HG03196 (cell line): ENCODE measurements around the gene BCAS4.
"Not testable (repeated sequence)": the region's sequence is repeated elsewhere in the genome, so short reads cannot be mapped to it uniquely, and the experiment has no call there.

ENCODE experiments used
- ATAC-seq: cut with Tn5 transposase; IDR thresholded peaks from one replicate; pipeline ENCODE4 v1.9.1; 2021; ENCODE audit not compliant: unreplicated experiment

Gene BCAS4

DNA sequence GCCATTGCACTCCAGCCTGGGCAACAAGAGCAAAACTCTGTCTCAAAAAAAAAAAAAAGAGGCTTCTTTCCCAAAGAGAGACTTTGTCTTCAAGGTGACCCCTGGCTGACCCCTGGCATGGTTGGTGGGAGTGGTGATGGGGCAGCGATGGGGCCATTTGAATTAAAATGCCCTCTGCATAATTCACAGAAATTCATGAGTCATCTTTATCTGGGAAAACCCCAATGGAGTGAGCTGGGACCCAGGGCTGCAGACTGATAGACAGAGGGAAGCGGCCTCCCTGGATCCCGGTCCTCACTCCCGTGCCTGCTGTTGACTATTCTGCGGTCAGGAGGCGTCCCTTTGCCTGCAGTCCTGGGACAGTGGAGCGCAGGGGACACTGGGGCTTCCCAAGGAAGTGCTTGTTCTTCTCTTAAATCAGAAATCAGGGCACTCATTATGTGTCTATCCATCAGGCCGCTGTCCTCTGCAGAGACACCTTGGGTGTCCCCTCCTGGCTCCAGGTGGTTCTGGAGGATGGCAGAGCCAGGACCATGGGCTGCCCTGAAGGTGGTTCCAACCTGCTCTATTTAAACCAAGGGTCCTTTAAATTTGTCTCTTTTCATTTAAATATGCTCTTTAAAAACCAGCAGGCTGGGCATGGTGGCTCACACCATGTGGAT lies 23.3 kb upstream of the BCAS4 start:
- not testable (repeated sequence) for ATAC-seq

DNA sequence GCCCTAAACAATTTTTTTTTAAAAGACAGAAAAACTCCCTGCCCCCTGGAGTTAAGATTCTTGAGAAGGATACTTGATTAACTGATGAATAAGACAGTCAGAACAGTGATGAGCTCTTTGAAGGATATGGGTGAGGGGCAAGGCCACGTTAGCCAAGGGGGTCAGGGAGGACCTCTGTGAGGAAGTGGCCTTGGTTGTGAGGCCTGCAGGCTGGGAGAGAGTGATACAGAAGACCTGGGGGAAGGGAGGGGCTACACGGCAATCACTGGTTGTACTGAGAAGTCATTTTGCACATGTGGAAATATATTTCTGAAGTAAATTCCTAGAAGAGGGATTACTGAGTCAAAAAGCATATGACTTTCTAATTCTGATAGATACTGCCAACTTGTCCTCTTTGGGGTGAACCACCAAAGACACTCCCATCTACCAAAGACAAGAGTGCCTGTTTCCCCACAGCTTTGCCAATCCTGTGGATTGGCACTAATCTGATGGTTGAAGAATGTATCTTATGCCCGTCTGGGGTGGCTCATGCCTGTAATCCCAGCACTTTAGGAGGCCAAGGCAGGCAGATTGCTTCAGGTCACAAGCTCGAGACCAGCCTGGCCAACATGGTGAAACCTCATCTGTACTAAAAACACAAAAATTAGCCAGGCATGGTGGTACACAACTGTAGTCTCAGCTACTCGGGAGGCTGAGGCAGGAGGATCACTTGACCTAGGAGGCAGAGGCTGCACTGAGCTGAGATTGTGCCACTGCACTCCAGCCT lies 22.3 kb upstream of the BCAS4 start:
- ATAC-seq = no peak

DNA sequence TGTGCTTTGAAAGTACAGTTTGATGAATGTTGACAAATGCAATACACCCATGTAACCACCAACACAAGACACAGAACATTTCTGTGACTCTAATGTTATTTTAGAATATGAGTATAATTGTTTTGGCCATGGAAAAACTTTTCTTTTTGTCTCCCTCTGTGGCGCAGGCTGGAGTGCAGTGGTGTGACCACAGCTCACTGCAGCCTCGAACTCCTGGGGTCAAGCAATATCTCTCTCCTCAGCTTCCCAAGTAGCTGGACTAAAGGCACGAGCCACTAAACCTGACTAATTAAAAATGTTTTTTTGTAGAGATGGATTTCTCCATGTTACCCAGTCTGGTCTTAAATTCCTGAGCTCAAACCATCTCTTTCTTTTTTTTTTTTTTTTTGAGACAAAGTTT lies 20.3 kb upstream of the BCAS4 start:
- ATAC-seq = no peak

DNA sequence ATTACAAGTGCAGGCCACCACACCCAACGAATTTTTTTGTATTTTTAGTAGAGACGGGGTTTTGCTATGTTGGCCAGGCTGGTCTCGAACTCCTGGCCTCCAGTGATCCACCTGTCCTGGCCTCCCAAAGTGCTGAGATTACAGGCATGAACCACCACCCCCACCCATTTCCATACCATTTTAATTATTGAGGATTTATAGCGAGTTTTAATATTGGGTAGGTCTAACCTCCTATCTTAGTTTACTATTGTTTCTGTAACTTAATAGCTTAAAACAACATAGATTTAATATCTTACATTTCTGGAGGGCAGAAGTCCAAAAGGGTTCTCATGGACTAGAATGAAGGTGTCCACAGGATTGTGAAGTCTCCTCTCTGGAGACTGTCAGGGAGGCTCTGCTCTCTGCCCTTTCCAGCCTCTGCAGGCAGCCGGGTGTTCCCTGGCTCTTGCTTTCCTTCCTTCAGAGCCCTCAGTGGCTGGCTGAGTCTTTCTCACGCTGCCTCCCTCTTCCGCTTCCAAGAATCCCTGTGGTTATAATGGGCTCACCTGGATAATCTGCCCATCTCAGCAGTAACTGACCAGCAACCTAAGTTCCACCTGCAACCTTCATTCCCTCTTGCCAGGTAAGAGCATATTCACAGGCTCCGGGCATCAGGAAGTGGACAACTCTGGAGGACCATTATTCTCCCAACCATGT lies 18.6 kb upstream of the BCAS4 start:
- no peak for ATAC-seq

DNA sequence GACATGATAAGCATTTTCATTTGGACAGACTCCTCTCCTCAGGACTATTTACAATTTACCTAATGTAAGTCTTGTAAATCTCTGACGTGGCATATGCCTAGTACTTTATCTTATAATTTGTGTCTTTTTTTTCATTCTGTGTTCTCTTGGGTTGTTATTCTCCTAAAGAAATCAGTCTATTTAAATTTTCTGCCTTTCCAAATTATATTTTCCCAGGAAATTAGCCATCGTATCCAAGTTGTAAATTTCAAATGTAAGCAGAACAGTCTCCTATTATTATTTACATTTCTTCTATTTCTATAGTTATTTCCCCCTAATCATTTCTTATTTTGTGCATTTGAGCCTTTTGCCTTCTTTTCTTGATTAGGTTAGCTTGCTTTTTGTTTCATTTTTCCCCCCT lies 17.5 kb upstream of the BCAS4 start:
- ATAC-seq = no peak

DNA sequence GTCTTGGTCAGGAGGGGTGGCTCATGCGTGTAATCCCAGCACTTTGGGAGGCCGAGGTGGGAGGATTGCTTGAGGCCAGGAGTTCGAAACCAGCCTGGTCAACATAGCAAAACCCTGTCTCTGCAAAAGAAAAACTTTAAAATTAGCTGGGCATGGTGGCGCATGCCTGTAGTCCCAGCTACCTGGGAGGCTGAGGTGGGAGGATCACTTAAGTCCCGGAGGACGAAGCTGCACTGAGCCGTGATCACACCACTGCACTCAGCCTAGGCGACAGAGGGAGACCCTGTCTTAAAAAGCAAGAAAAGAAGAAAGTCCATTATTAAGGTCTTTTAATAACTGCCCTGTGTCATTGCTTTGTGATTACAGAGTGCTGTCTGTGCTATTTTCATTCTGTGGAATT lies 15.9 kb upstream of the BCAS4 start:
- ATAC-seq = not testable (repeated sequence)

DNA sequence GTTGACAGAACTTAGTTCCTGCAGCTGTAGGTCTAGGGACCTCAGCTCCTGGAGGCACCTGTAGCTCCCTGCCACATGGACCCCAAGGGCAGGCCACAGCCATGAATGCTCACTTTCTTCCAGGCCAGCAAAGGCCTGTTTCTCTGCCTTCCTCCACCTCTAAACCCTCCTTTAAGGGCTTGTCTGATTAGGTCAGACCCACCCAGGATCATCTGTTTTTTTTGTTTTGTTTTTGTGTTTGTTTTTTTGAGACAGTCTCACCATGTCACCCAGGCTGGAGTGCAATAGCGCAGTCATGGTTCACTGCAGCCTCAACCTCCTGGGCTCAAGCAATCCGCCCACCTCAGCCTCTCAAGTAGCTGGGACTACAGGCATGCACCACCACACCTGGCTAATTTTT lies 11.5 kb upstream of the BCAS4 start:
- ATAC-seq = no peak

DNA sequence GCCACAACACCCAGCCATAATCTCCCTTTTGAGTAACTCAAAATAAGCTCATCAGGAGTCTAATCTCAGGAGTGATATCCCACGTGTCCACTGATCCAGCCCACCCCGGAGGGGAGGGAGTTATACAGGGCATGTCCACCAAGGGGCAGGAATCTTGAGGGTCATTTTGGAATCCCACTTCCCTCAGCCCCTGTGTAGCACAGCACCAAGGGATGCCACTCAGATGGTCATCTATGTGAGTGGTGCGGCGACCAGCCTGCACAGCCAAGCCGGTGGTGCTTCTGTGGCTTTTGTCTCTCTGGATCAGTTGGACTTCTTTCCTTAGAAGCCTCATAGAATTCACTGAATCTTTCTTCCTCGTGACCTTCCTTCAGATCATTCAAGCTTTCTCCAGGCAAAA lies 11.0 kb upstream of the BCAS4 start:
- no peak for ATAC-seq

DNA sequence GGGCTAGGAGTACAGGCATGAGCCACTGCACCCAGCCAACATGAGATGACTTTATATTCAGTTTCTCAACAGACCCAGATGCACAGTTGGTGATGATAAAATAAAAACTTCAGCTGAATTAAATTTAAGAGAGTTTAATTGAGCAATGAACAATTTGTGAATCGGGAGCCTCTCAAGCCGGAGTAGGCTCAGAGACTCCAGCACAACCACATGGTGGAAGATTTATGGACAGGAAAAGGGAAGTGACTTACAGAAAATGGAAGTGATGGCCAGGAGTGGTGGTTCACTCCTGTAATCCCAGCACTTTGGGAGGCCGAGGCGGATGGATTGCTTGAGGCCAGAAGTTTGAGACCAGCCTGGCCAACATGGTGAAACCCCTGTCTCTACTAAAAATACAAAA lies 10.4 kb upstream of the BCAS4 start:
- no peak for ATAC-seq

DNA sequence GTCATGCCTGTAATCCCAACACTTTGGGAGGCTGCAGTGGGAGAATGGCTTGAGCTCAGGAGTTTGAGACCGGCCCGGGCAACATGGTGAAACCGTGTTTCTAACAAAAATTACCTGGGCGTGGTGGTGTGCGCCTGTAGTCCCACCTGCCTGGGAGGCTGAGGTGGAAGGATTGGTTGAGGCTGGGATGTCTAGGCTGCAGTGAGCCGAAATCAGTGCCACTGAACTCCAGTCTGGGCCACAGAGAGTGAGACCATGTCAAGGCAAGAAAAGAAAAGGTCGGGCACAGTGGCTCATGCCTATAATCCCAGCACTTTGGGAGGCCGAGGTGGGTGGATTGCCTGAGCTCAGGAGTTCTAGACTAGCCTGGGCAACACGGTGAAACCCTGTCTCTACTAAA lies 8.2 kb upstream of the BCAS4 start:
- ATAC-seq = no peak

DNA sequence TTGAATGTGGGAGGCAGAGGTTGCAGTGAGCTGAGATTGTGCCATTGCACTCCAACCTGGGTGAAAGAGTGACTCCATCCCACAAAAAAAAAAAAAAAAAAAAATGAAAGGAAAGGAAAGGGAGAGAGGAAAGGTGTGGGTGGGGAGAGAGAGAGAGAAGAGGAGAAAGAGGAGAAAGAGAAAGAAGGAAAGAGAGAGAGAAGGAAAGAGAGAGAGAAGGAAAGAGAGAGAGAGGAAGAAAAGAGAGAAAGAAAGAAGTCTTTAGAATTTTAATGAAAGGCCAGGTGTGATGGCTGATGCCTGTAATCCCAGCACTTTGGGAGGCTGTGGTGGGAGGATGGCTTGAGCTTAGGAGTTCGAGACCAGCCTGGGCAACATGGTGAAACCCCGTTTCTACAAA lies 7.7 kb upstream of the BCAS4 start:
- ATAC-seq = no peak

DNA sequence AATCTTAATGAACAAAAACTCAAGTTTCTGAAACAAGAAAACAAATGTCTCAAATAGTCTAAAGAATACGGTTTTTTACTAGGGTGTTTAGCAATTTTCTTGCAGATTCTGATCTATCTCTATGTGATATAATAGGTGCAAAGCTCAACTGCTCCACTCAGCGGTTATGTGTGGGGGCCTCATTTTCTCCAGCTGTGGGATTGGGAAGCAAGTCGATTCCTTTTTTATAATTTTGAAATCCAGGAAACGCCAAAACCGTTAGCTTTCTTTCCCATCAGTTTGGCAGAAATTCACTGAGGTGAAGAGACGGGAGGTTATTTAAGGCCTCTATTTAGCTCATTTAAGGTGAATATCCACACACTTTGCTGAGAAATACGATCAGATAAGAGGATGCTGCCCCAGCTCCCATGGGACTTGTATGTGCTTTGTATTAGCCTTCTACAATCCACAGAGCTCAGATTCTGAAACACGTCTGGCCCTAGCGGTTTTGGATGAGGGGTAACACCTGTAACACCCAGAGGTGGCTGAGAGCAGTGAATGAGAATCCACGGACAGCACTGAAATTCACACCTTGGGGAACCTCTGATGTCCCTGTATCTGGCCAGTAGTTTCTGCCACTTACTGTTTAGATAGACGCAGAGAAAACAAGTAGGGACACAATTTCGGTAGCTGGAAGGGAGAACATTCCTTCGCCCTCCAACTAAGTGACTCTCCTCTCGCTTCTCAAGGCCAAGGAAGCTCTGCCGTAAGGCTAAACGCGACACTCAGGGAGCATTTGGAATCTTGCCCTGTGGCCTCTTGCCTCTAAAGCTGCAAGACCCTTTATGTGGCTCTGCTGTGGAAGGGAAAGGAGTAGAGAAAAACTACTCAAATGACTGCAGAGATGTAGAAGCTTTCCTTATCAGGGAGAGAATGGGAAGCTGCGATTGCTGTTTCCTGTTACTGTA lies 6.5 kb upstream of the BCAS4 start:
- ATAC-seq = no peak

DNA sequence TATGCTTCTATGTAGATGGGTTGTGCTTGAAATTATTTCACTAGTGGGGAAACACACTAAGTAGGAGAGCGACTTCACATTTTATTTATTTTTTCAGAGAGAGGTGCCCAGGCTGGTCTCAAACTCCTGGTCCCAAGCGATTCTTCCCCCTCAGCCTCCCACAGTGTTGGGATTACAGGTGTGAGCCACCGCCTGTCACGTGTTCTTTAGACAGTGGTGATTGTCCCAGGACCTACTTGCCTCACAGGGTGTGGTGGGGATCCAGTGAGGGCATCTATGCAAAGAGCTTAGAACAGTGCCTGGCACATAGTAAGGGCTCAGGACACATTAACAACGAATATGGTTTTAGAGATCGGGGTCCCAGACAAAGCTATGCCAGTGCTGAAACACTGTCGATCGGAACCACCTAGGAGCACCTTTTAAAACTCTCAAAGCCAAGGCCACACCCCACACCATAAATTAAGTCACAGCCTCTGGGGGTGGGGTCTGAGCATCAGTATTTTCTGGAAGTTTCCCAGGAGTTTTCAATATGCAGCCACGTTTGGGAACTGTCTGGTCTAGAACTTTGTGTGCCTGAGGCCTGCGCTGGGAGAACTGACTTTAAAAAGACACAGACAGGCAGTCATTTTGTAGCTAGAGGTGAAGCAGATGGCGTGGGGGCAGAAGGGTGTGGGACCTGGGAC lies 4.8 kb upstream of the BCAS4 start:
- ATAC-seq = no peak

DNA sequence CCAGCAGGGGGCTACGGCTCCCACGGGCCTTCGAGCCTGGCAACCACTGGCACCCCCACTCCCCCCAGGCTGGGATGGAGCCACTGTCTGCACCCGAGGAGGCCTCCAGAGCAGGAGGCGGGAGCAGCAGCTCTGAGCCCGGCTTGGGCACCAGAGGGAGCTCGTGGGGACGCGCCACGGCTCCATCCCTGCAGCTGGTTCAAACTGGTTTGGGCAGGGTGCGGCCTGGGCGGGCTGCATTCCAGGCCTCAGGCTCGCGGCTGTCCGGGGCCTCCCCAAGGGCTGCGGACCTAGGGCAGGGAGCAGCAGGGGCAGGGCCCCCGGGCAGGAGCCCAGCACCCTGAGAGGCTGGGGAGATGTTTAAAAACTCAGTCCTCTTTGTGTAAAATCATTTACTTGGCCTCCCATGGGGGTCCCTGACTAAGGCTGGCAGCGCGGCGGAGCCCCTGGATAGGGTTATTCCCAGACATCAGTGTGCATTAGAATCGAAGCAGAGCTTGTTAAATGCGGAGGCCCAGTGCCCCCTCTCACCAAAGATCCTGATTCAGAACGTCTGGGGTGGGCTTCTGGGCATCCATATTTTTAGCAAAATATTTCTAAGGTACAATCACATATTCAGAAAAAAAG lies 4.1 kb upstream of the BCAS4 start:
- peak; percentile 53 for ATAC-seq

DNA sequence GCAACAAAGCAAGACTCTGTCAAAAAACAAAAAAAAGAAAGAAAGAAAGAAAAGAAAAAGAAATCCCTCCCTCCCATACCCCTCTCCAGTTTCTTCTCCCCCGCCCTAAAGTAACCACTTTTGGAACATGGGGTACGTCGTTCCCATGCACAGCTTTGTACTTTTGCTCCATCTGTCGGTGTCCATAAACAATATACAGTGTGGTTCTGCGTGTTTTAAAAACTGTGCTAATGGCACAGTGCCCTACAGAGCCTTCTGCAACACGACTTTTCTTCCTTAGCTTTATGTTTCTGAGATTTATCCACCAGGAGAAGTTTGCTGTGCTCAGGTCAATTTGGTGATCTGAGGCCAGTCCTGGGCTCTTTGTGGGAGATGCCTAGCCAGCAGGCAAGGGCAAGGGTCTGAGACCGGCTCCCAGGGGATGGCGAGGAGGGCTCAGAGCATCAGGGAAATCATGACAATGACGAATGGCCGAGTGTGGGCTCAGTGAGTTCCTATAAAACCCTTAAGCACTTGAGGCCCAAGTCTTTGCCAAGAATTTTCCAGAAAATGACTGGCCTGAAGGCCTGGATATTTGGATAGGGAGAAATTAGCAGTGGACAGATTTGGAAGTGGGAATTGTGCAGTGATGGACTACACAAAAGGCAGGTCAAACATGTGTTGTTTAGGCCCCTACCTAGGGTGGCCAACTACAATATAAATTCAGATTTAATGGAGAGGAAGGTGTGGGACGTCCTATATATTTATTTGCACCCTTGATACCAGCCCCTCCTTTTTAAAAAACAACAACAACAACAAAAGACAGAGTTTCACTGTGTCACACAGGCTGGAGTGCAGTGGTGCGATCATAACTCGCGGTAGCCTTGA lies 1.9 kb upstream of the BCAS4 start:
- no peak for ATAC-seq

DNA sequence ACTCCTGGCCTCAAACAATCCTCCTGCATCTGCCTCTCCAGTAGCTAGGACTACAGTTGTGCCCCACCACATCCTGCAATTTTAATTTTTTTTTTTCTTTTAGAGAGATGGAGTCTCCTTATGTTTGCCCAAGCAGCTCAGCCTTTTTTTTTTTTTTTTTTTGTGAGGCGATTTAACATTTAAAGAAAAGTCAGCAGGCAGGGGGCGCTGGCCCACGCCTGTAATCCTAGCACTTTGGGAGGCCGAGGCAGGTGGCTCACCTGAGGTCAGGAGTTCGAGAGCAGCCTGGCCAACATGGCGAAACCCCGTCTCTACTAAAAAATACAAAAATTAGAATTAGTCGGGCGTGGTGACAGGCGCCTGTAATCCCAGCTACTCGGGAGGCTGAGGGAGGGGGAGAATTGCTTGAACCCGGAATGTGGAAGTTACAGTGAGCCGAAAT lies 1.3 kb upstream of the BCAS4 start:
- ATAC-seq = not testable (repeated sequence)

DNA sequence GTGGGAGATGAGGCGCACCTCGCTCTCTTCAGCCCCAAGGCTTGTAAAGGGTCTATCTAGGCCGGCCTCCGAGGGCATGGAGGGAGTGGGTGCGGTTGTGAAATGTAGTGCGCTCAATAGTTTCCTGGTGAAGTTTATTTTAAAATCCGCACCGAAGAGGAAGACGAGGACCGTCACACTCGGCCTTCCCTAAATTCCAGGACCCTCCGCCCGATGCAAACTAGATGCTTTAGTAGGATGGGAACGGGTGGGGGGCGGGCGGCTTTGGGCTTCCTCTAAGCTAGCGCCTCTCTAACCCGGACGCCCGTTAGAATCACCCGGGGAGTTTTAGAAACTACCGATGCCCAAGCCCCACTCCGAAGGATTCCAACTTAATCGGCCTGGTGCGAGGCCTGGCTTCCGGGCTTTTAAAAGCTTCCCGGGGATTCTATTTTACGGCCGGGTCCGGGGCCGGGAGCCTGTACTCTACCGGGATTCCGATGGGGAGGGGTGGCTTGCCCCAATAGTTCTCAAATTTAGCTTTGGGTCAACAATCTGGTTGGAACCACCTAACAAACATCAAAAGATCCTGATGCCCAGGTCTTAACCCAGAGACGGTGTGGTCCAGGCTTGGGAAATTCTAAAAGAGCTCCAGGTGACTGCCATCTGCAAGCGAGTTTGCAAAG lies 548 bp upstream of the BCAS4 start:
- ATAC-seq = peak; percentile 2

DNA sequence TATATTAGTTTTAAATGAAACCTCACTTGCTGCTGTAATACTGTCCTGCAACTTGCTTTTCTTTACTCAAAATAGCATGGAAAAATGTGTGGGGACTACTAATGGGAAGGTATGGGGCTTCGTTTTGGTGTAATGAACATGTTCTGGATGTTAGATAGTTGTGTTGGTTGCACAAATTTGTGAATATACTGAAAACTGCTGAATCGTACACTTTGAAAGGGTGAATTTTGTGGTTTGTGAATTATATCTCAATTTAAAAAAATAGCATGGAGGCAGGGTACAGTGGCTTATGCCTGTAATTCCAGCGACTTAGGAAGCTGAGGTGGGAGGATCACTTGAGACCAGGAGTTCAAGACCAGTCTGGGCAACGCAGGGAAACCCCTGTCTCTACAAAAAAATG lies 2.3 kb downstream of the BCAS4 start:
- ATAC-seq = no peak

DNA sequence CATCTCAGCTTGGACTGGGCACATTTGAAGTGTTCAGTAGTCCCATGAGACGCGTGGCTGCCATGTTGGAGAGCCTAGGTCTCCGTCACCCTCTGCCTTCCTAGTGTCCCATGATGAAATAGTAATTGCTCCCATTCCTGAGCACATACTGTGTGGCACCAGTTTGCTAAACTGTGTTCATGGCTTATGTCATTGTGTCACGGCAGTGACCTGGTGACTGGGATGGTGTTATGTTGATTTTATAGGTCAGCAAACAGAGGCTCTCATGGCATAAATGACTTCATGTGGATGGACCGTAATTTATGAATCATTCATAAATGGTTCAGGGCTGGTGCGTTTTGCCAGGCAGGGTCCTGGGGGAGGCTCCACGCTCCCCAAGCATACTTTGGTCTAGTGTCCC lies 3.8 kb downstream of the BCAS4 start:
- no peak for ATAC-seq
